H9 (cell line): ENCODE results near the gene METTL16. TPM values are rescaled to one million over a fixed set of nuclear protein-coding genes. Genes with fewer than 3 reads are reported as not detected.

Experiments
- DNase-seq: peaks from one replicate; pipeline ENCODE4 v3.0.0-alpha.2; 2017
- H2AFZ ChIP-seq: one replicate; pipeline ENCODE4 v1.6.1; 2013; ENCODE audit warnings: mild to moderate bottlenecking, low read length, control low read depth, moderate library complexity
- H2AK5ac ChIP-seq: 2 replicates; pipeline ENCODE4 v1.6.1; 2013; ENCODE audit warnings: low read length, control low read depth, mixed read lengths; ENCODE audit not compliant: insufficient read length
- H2BK120ac ChIP-seq: one replicate; pipeline ENCODE4 v1.6.1; 2013; ENCODE audit warnings: low read depth, mild to moderate bottlenecking, low read length, control low read depth, inconsistent platforms; ENCODE audit not compliant: poor library complexity, severe bottlenecking
- H2BK12ac ChIP-seq: 2 replicates; pipeline ENCODE4 v1.6.1; 2013; ENCODE audit warnings: low read length, control low read depth, mixed read lengths, low read depth; ENCODE audit not compliant: insufficient read length
- H2BK15ac ChIP-seq: 2 replicates; pipeline ENCODE4 v1.6.1; 2013; ENCODE audit warnings: low read depth, low read length, control low read depth
- H2BK20ac ChIP-seq: one replicate; pipeline ENCODE4 v1.6.1; 2013; ENCODE audit warnings: low read depth, mild to moderate bottlenecking, low read length, control low read depth, inconsistent platforms; ENCODE audit not compliant: poor library complexity, severe bottlenecking
- H2BK5ac ChIP-seq: 2 replicates; pipeline ENCODE4 v1.6.1; 2013; ENCODE audit warnings: low read length, control low read depth, mixed read lengths; ENCODE audit not compliant: insufficient read length
- H3K14ac ChIP-seq: 2 replicates; pipeline ENCODE4 v1.6.1; 2013; ENCODE audit warnings: low read length, control low read depth; ENCODE audit not compliant: insufficient read depth
- H3K18ac ChIP-seq: 2 replicates; pipeline ENCODE4 v1.6.1; 2013; ENCODE audit warnings: low read depth, mild to moderate bottlenecking, mixed read lengths, low read length, control low read depth; ENCODE audit not compliant: insufficient read length
- H3K23ac ChIP-seq: 2 replicates; pipeline ENCODE4 v1.6.1; 2013; ENCODE audit warnings: low read length, control low read depth, mixed read lengths, low read depth; ENCODE audit not compliant: insufficient read length
- H3K23me2 ChIP-seq: 2 replicates; pipeline ENCODE4 v1.6.1; 2013; ENCODE audit warnings: low read depth, mild to moderate bottlenecking, mixed read lengths, low read length, control low read depth; ENCODE audit not compliant: insufficient read length, poor library complexity, severe bottlenecking
- H3K27ac ChIP-seq: 2 replicates; pipeline ENCODE4 v1.5.1; 2013; ENCODE audit warnings: low read length, control low read depth, mixed read lengths, low read depth; ENCODE audit not compliant: insufficient read length
- H3K27me3 ChIP-seq: 2 replicates; pipeline ENCODE4 v1.6.1; 2013; ENCODE audit warnings: low read length, control low read depth, inconsistent platforms; ENCODE audit not compliant: insufficient read depth
- H3K4ac ChIP-seq: 2 replicates; pipeline ENCODE4 v1.6.1; 2013; ENCODE audit warnings: low read depth, mild to moderate bottlenecking, control low read depth, inconsistent platforms, low read length, moderate library complexity
- H3K4me1 ChIP-seq: 2 replicates; pipeline ENCODE4 v1.6.1; 2013; ENCODE audit warnings: low read length, control low read depth, inconsistent platforms; ENCODE audit not compliant: insufficient read depth
- H3K4me2 ChIP-seq: 2 replicates; pipeline ENCODE4 v1.6.1; 2013; ENCODE audit warnings: low read length, control low read depth, mixed read lengths; ENCODE audit not compliant: insufficient read length, insufficient read depth
- H3K56ac ChIP-seq: 2 replicates; pipeline ENCODE4 v1.6.1; 2013; ENCODE audit warnings: low read depth, mild to moderate bottlenecking, mixed read lengths, low read length, control low read depth; ENCODE audit not compliant: insufficient read length
- H3K79me1 ChIP-seq: 2 replicates; pipeline ENCODE4 v1.6.1; 2013; ENCODE audit warnings: low read depth, mild to moderate bottlenecking, moderate library complexity, low read length, control low read depth, inconsistent platforms; ENCODE audit not compliant: insufficient read depth, poor library complexity, severe bottlenecking
- H3K79me2 ChIP-seq: 2 replicates; pipeline ENCODE4 v1.6.1; 2013; ENCODE audit warnings: low read length, control low read depth, inconsistent platforms; ENCODE audit not compliant: insufficient read depth
- H3K9ac ChIP-seq: 2 replicates; pipeline ENCODE4 v1.6.1; 2013; ENCODE audit warnings: low read length, control low read depth, mixed read lengths; ENCODE audit not compliant: insufficient read length; ENCODE audit errors: extremely low read depth
- H3K9me3 ChIP-seq: one replicate; pipeline ENCODE4 v1.6.1; 2013; ENCODE audit warnings: low read depth, low read length, inconsistent platforms; ENCODE audit not compliant: control insufficient read depth
- H3T11ph ChIP-seq: one replicate; pipeline ENCODE4 v1.6.1; 2013; ENCODE audit warnings: mild to moderate bottlenecking, low read length, control low read depth, inconsistent platforms
- H4K20me1 ChIP-seq: one replicate; pipeline ENCODE4 v1.6.1; 2013; ENCODE audit not compliant: control insufficient read depth, insufficient read length, insufficient read depth
- H4K5ac ChIP-seq: 2 replicates; pipeline ENCODE4 v1.6.1; 2013; ENCODE audit warnings: low read depth, mild to moderate bottlenecking, mixed read lengths, low read length, control low read depth; ENCODE audit not compliant: insufficient read length
- H4K8ac ChIP-seq: replicated peaks from 2 replicates; pipeline ENCODE4 v1.6.1; 2013; ENCODE audit warnings: low read length, control low read depth, mixed read lengths, low read depth; ENCODE audit not compliant: insufficient read length
- H4K91ac ChIP-seq: 2 replicates; pipeline ENCODE4 v1.6.1; 2013; ENCODE audit warnings: low read depth, mild to moderate bottlenecking, moderate library complexity, mixed read lengths, low read length, control low read depth; ENCODE audit not compliant: insufficient read length
- H3K27ac Mint-ChIP-seq, 3 experiments: 2 replicates in 2 of 3; 3 replicates in 1 of 3; pipeline ENCODE4 v1.8.0; 2020 to 2021; ENCODE audit warnings: mixed read lengths in 3 of 3, mild to moderate bottlenecking in 1 of 3, moderate library complexity in 1 of 3
- H3K27me3 Mint-ChIP-seq: 2 replicates; pipeline ENCODE4 v1.8.0; 2021; ENCODE audit warnings: low read depth, mild to moderate bottlenecking, moderate library complexity, mixed read lengths
- H3K36me3 Mint-ChIP-seq, 3 experiments: 2 replicates in 2 of 3; 3 replicates in 1 of 3; pipeline ENCODE4 v1.8.0; 2020 to 2021; ENCODE audit warnings: low read depth in 3 of 3, mixed read lengths in 3 of 3; ENCODE audit not compliant: insufficient read depth in 1 of 3
- H3K4me1 Mint-ChIP-seq, 2 experiments: 2 replicates each; pipeline ENCODE4 v1.8.0; 2020; ENCODE audit warnings: mixed read lengths in 2 of 2
- H3K4me3 Mint-ChIP-seq, 2 experiments: 2 replicates in 1 of 2; 3 replicates in 1 of 2; pipeline ENCODE4 v1.8.0; 2020 to 2021; ENCODE audit warnings: mild to moderate bottlenecking in 2 of 2, mixed read lengths in 2 of 2, moderate library complexity in 1 of 2
- H3K9me3 Mint-ChIP-seq, 2 experiments: 2 replicates in 1 of 2; 3 replicates in 1 of 2; pipeline ENCODE4 v1.8.0; 2020; ENCODE audit warnings: mild to moderate bottlenecking in 2 of 2, mixed read lengths in 2 of 2, moderate library complexity in 1 of 2
- CTCF ChIP-seq: fragments of 200-600 bp; sonication (generic); conservative IDR thresholded peaks from 3 replicates; pipeline ENCODE4 v1.8.0; 2021; ENCODE audit warnings: antibody characterized with exemption, mild to moderate bottlenecking
- WGBS: extraction: QIAGEN DNeasy Blood & Tissue Kit; methylation state at CpG from one replicate; pipeline ENCODE4 v1.1.7; 2013; ENCODE audit warnings: missing lambda C conversion rate, low lambda C conversion rate, mixed read lengths; ENCODE audit not compliant: insufficient read length; ENCODE audit errors: extremely low coverage; 5-methylcytosine and 5-hydroxymethylcytosine counted together
- total RNA-seq: library from RNA; stranded (reverse); gene quantifications from 2 replicates; pipeline ENCODE4 v1.2.1, GENCODE V29; 2021

The METTL16 gene
- total RNA-seq, 1 experiment from 2014 or later = 55.4 TPM

- H3K9ac ChIP-seq = no peak overlapping the region
- H3K23ac ChIP-seq = no peak overlapping the region
- Mint-ChIP-seq H3K27ac (no peak overlapping the region), H3K9me3 (no peaks in the 10 kb centered on the region), H3K4me1 (no peaks in the 10 kb centered on the region), H3K4me3 (no peak overlapping the region), H3K27me3 (no peaks in the 10 kb centered on the region), H3K36me3 (peaks cover 34 to 58% (median 55%) of the 10 kb centered on the region in 3 experiments; a peak in 6 of 7 replicates)
- no peak overlapping the region for H3K27ac ChIP-seq
- no peak overlapping the region for H3K18ac ChIP-seq
- H3K14ac ChIP-seq = no peak overlapping the region
- TF ChIP-seq CTCF = no peak; the same call in 2 of the 3 replicates
- peaks cover 1% of the 10 kb centered on the region; the same call in 1 of the 2 replicates for H3K79me2 ChIP-seq
- no peak overlapping the region for H4K91ac ChIP-seq
- H2BK12ac ChIP-seq = no peak overlapping the region
- no peak overlapping the region for H4K8ac ChIP-seq
- H2BK15ac ChIP-seq = no peak overlapping the region
- H2BK5ac ChIP-seq = no peak overlapping the region
- H3K56ac ChIP-seq = no peak overlapping the region
- no peak overlapping the region for H3K4ac ChIP-seq
- H4K20me1 ChIP-seq = no peaks in the 10 kb centered on the region
- H3K4me1 ChIP-seq = no peaks in the 10 kb centered on the region
- no peak overlapping the region for H2BK120ac ChIP-seq
- no peak overlapping the region for H2AFZ ChIP-seq
- no peaks in the 10 kb centered on the region for H3K9me3 ChIP-seq
- no peaks in the 10 kb centered on the region for H3K23me2 ChIP-seq
- no peak overlapping the region for H4K5ac ChIP-seq
- H3K27me3 ChIP-seq = no peaks in the 10 kb centered on the region
- H2BK20ac ChIP-seq = no peak overlapping the region
- no peak overlapping the region for H3K4me2 ChIP-seq
- H2AK5ac ChIP-seq = no peak overlapping the region
- H3K79me1 ChIP-seq = no peaks in the 10 kb centered on the region
- no peak overlapping the region for H3T11ph ChIP-seq
- WGBS = no CpG with 5 or more reads among the region's 9 CpGs
- DNase-seq = no peak
Measured at GRCh38 chr17:2474371-2474770, 37.3 kb downstream of the METTL16 start.
